ENCODE measurements around the gene ZSCAN25.
"Not testable (repeated sequence)": the region's sequence is repeated elsewhere in the genome, so short reads cannot be mapped to it uniquely, and the experiment has no call there.

The ZSCAN25 gene

GRCh38 chr7:99616359-99617191, at the start of gene ZSCAN25:
TSS of gene ZSCAN25 (plus strand) at chr7:99616946. CDS start at chr7:99619607, 2,661 bp downstream.
- in situ Hi-C loops (cut with MboI; ENCODE audit: low sequenced_read_pairs), result no loop called here

DNA sequence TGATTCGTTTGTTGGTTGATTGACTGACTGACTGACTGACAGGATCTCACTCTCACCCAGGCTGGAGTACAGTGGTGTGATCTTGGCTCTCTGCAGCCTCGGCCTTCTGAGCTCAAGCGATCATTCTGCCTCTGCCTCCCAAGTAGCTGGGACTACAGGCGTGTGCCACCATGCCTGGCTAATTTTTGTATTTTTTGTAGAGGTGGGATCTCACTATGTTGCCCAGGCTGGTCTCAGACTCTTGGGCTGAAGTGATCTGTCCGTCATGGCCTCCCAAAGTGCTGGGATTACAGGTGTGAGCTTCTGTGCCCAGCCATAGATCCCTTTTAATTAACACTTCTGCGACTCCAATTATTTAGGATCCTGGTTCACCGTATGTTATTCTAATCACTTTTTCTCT, 48.0 kb upstream of the ZSCAN25 start:
- in situ Hi-C loops (cut with MboI; ENCODE audit: low sequenced_read_pairs), result not testable (repeated sequence)

DNA sequence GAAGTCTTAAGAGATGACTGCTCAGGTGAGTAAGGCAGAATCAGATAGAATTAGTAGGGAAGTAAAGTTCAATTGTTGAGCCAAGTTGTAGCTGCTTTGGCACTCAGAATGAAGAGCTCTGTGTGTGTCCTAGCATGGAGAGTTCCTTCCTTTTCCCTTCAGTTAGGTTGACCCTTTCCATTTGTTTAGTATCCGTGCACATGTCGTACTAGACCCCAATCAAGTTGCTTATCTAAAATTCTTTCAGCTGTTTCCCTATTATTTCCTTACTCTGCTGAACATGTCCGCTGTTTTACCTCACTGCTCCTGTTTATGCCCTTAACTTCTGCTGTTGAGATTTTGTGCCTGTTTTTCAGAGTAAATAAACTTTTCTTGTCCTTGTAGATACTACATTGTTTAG, 45.0 kb upstream of the ZSCAN25 start:
- in situ Hi-C loops (cut with MboI; ENCODE audit: low sequenced_read_pairs), result no loop called here

GRCh38 chr7:99573257-99573656, 43.5 kb upstream of the ZSCAN25 start:
- in situ Hi-C loops (cut with MboI; ENCODE audit: low sequenced_read_pairs), result no loop called here

- in situ Hi-C loops (cut with MboI; ENCODE audit: low sequenced_read_pairs), result no loop called here
These were observed 40.5 kb upstream of the ZSCAN25 start for GRCh38 chr7:99576251-99576650.

DNA sequence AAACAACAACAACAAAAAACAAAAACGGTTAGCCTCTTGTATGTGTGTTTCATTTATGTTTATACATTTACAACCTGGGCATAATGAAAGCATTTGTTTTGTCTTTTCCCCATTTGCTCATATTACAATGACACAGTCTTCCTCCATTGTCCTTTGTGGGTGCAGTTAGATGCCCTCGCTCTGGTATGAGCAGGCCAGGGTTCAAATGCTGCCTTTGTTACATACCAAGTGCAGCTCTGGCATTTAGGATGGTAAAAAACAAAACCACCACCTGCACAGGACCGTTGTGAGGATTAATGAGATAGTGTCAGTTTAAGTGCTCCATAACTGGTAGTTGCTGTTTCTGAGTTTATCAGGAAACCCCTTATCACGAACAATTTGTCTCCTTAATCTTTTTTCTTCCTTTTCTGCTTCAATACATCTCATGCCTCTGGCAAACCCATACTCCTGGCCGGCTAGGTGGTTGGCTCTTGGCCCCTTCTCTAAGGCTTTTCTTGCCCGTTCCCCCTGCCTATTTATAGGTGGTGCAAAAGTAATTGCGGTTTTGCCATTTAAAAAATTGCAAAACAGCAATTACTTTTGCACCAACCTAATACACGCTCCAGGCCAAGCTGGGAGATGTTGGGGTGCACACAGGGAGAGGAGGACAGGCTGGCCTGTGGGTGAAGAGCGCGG, 37.3 kb upstream of the ZSCAN25 start:
- in situ Hi-C loops (cut with MboI; ENCODE audit: low sequenced_read_pairs), result no loop called here

DNA sequence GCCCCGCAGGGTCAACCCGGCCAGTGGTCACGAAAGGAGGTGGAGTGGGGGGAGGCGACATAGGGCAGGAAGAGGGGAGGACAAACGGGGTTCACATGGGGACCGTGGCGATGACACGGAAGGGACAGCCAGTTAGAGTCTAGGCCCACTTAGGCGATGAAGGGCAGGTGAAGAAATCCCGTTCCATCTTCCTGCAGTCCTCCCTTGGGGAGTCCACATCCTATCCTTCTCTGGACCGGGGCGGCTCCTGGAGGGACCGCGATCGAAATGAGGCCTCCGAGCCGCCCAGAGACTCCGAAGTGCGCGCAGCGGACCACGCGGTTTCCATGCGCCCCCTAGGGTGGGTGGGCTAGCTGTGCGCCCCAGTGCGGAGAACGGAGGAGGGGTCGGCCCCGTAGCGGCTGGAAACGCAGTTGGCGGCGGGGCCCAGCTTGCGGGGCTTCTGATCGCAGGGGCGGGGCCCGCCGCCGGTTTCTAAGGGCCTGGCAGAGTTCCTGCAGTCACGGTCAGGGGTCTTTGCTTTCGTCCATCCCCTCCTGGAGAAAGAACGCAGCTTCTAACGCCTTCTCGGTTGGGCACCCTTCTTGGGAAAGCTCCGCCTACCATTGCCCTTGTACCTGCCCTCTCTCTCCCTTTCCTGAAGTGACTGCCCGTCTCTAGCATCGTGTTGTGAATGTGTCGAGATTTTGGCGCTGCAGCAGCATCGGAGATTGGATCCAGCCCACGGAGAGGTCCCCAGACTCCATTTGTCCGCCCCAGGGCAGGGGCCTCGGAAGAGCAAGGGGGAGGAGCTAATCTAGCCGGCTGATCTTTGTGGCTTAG, 36.6 kb upstream of the ZSCAN25 start:
- in situ Hi-C loops (cut with MboI; ENCODE audit: low sequenced_read_pairs), result no loop called here

DNA sequence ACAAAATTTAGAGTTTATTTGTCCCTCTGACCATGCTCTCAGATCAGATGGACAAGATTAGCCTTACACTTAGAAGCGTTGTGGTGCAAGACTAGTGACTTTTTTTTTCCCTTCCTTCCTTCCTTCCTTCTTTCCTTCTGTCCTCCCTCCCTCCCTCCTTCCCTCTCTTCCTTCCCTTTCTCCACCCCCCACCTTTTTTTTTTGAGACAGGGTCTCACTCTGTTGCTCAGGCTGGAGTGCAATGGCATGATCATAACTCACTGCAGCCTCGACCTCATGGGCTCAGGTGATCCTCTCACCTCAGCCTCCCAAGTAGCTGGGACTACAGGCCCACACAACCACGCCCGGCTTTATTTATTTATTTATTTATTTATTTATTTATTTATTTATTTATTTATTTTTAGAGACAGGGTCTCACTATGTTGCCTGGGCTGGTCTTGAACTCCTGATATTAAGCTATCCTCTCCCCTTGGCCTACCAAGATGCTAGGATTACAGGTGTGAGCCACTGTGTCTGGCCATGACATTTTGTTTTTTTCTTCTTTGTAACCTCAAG, 35.9 kb upstream of the ZSCAN25 start:
- in situ Hi-C loops (cut with MboI; ENCODE audit: low sequenced_read_pairs), result not testable (repeated sequence)

- in situ Hi-C loops (cut with MboI; ENCODE audit: low sequenced_read_pairs), result no loop called here
These were observed 27.9 kb upstream of the ZSCAN25 start for GRCh38 chr7:99588868-99589267.

DNA sequence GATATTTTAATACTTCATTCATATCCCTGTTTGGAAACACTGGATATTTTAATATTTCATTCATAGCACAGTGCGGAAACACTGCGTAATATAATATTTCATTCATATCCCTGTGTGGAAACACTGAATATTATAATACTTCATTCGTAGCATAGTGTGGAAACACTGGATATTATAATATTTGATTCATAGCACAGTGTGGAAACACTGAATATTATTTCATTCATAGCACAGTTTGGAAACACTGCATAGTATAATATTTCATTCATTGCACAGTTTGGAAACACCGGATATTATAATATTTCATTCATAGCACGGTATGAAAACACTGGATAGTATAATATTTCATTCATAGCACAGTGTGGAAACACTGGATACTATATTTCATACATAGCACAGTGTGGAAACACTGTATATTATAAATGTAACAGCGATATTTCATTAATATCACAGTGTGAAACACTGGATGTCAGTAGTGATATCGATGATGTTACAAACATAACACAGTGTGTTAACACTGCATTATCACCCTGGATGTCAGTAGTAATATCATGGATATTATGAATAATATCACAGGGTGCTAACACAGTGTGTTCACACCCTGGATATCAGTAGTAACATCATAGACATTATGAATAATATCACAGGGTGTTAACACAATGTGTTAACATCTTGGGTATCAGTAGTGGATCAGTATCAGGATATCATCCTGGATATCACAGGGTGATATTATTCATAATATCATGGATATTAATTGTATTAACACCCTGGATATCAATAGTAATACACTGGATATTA, 21.6 kb upstream of the ZSCAN25 start:
- in situ Hi-C loops (cut with MboI; ENCODE audit: low sequenced_read_pairs), result no loop called here

DNA sequence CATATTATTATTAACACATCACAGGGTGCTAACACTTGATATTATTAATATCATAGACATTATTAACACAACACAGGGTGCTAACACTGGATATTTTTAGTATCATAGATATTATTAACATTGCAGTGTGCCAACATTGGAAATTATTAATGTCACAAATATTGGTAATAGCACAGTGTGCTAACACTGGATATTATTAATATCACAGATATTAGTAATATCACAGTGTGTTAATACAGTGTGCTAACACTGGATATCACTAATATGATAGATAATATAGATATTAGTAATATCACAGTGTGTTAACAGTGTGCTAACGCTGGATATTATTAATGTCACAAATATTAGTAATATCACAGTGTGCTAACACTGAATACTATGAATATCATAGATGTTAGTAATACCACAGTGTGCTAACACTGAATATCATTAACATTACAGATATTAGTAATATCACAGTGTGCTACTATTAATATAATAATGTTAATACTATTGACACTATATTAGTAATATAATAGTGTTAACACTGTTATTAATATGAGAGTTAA, 20.3 kb upstream of the ZSCAN25 start:
- in situ Hi-C loops (cut with MboI; ENCODE audit: low sequenced_read_pairs), result no loop called here

- in situ Hi-C loops (cut with MboI; ENCODE audit: low sequenced_read_pairs), result no loop called here
These were observed 18.8 kb upstream of the ZSCAN25 start, which contains the start of gene TMEM225B for GRCh38 chr7:99597762-99598501. TSS of gene TMEM225B (plus strand) at chr7:99598267. CDS start at chr7:99604389, 6,122 bp downstream.

DNA sequence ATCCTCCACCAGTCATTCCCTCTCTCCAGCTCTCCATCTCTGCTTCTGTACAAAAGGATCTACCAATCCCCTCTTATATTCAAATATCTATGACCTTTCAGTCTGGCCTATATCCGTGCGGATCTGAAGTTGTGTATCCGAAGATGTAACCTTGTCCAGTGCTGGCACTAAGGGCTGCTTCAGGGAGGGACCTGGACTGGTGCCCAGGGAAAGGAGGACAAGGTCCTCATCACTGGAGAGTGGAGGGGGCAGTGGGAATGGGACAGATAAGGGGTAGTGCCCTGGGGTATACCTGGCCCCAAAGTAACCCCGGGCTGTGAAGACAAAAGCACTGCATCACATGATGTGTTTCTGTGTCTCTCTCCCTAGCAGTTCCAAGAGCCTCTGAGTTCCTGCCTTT, 16.9 kb upstream of the ZSCAN25 start:
- in situ Hi-C loops (cut with MboI; ENCODE audit: low sequenced_read_pairs), result no loop called here

- in situ Hi-C loops (cut with MboI; ENCODE audit: low sequenced_read_pairs), result no loop called here
These were observed 15.0 kb upstream of the ZSCAN25 start for GRCh38 chr7:99601656-99602310.

DNA sequence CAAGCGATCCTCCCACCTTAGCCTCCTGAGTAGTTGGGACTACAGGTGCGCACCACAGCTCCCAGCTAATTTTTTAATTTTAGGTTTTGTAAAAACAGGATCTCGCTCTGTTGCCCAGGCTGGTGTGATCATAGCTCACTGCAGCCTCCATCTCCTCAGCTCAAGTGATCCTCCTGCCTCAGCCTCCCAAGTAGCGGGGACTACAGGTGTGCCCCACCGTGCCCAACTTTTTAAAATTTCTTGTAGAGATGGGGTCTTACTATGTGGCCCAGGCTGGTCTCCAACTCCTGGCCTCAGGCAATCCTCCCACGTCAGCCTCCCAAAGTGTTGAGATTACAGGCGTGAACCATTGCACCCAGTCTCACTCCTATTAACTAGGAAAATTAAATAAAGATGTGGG, 11.2 kb upstream of the ZSCAN25 start:
- in situ Hi-C loops (cut with MboI; ENCODE audit: low sequenced_read_pairs), result no loop called here

- in situ Hi-C loops (cut with MboI; ENCODE audit: low sequenced_read_pairs), result no loop called here
These were observed 10.2 kb upstream of the ZSCAN25 start for GRCh38 chr7:99606531-99606930.

DNA sequence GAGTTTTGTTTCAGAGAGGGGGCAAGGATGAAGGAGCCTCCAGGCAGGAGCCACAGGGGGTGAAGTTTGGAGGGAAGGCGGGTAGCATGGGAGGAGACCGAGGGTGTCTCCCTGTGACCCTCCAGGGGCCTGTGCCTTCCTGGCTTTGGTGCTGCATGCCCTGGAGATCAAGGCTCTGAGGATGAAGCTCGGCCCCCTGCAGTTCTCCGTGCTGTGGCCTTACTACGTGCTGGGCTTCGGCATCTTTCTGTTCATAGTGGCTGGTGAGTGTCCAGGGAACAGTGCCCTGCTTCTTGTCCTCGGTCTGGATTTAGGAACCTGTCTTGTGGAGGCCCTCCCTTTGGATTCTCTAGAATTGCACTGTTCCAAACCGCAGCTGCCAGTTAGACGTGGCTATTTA, 9.2 kb upstream of the ZSCAN25 start:
- in situ Hi-C loops (cut with MboI; ENCODE audit: low sequenced_read_pairs), result no loop called here

DNA sequence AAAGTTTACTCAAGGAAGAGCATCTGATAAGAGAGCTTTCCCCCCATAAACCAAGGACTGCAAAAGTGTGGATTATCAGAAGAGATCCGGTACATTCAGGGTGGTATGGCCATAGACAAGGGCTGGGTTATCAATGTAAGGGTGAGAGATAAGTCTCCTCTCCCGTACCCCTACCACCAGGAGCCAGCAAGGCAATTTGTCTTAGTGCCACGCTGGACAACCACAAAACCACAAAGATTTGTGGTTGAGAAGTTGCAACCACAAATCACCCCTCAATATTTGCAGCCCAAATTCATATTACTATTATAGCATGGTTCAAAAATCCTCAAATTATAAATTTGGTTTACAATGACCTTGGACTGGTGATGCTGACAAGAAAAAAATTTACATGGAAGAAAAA, 2.3 kb upstream of the ZSCAN25 start:
- in situ Hi-C loops (cut with MboI; ENCODE audit: low sequenced_read_pairs), result no loop called here

DNA sequence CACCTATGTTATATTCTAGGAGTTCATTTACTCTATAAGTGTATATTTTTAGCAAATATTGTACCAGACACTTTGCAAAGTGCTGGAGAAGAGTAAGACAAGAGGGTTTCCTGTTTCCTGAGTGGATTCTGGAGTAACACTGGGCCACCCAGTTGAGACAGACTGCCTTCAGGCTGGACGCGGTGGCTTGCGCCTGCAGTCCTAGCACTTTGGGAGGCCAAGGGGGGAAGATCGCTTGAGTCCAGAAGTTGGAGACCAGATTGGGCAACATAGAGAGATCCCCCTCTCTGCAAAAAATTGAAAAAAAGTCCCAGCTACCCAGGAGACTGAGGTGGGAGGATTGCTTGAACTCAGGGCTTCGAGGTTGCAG, 772 bp upstream of the ZSCAN25 start:
- in situ Hi-C loops (cut with MboI; ENCODE audit: low sequenced_read_pairs), result no loop called here
